ENCODE results near the gene NFASC.

The NFASC gene

GRCh38 chr1:204976646-204977045 is 106.0 kb downstream of the NFASC start:
- no peak overlapping the region for H3K27ac Mint-ChIP-seq
- no peak overlapping the region for H3K4me3 Mint-ChIP-seq
- no peaks in the 10 kb centered on the region for H3K9me3 Mint-ChIP-seq
- H3K36me3 Mint-ChIP-seq (ENCODE audit: low read depth): no peaks in the 10 kb centered on the region
- no peaks in the 10 kb centered on the region for H3K4me1 Mint-ChIP-seq (ENCODE audit: low read depth)
- peaks cover 27% of the 10 kb centered on the region for H3K27me3 Mint-ChIP-seq
- no peak for DNase-seq

GRCh38 chr1:204977318-204977717 is 106.7 kb downstream of the NFASC start:
- H3K4me3 Mint-ChIP-seq: no peak overlapping the region
- H3K4me1 Mint-ChIP-seq (ENCODE audit: low read depth): no peaks in the 10 kb centered on the region
- H3K27ac Mint-ChIP-seq: no peak overlapping the region
- peaks cover 34% of the 10 kb centered on the region for H3K27me3 Mint-ChIP-seq
- H3K9me3 Mint-ChIP-seq: no peaks in the 10 kb centered on the region
- no peaks in the 10 kb centered on the region for H3K36me3 Mint-ChIP-seq (ENCODE audit: low read depth)
- DNase-seq: no peak

- H3K27ac Mint-ChIP-seq: no peak overlapping the region
- DNase-seq: no peak
- peaks cover 3% of the 10 kb centered on the region for H3K4me1 Mint-ChIP-seq (ENCODE audit: low read depth)
- no peaks in the 10 kb centered on the region for H3K36me3 Mint-ChIP-seq (ENCODE audit: low read depth)
- peaks cover 44% of the 10 kb centered on the region for H3K27me3 Mint-ChIP-seq
- H3K4me3 Mint-ChIP-seq: no peak overlapping the region
- no peaks in the 10 kb centered on the region for H3K9me3 Mint-ChIP-seq
Measured at GRCh38 chr1:204978782-204979181, 108.1 kb downstream of the NFASC start.

GRCh38 chr1:204979306-204979705 is 108.6 kb downstream of the NFASC start:
- Mint-ChIP-seq H3K27ac (no peak overlapping the region), H3K36me3 (ENCODE audit: low read depth) (no peaks in the 10 kb centered on the region), H3K4me3 (no peak overlapping the region), H3K9me3 (no peaks in the 10 kb centered on the region), H3K27me3 (peaks cover 45% of the 10 kb centered on the region), H3K4me1 (ENCODE audit: low read depth) (peaks cover 3% of the 10 kb centered on the region)
- DNase-seq: no peak

- Mint-ChIP-seq H3K36me3 (ENCODE audit: low read depth) (no peaks in the 10 kb centered on the region), H3K9me3 (no peaks in the 10 kb centered on the region), H3K4me1 (ENCODE audit: low read depth) (peaks cover 3% of the 10 kb centered on the region), H3K27me3 (peaks cover 41% of the 10 kb centered on the region), H3K27ac (no peak overlapping the region), H3K4me3 (no peak overlapping the region)
- DNase-seq: no peak
Measured at GRCh38 chr1:204979891-204980649, 109.4 kb downstream of the NFASC start.

- Mint-ChIP-seq H3K4me1 (ENCODE audit: low read depth) (peaks cover 3% of the 10 kb centered on the region), H3K4me3 (no peak overlapping the region), H3K9me3 (no peaks in the 10 kb centered on the region), H3K27me3 (peaks cover 41% of the 10 kb centered on the region), H3K27ac (no peak overlapping the region), H3K36me3 (ENCODE audit: low read depth) (no peaks in the 10 kb centered on the region)
- no peak for DNase-seq
Measured at GRCh38 chr1:204980840-204981405, 110.3 kb downstream of the NFASC start.

- H3K27ac Mint-ChIP-seq: no peak overlapping the region
- no peak overlapping the region for H3K4me3 Mint-ChIP-seq
- no peaks in the 10 kb centered on the region for H3K9me3 Mint-ChIP-seq
- H3K4me1 Mint-ChIP-seq (ENCODE audit: low read depth): peaks cover 3% of the 10 kb centered on the region
- no peak for DNase-seq
- H3K27me3 Mint-ChIP-seq: peaks cover 32% of the 10 kb centered on the region
- H3K36me3 Mint-ChIP-seq (ENCODE audit: low read depth): no peaks in the 10 kb centered on the region
Measured at GRCh38 chr1:204983136-204983535, 112.5 kb downstream of the NFASC start.

GRCh38 chr1:204983881-204984280 is 113.2 kb downstream of the NFASC start:
- no peak for DNase-seq
- no peak overlapping the region for H3K4me3 Mint-ChIP-seq
- no peak overlapping the region for H3K27ac Mint-ChIP-seq
- peaks cover 3% of the 10 kb centered on the region for H3K4me1 Mint-ChIP-seq (ENCODE audit: low read depth)
- no peaks in the 10 kb centered on the region for H3K36me3 Mint-ChIP-seq (ENCODE audit: low read depth)
- peaks cover 31% of the 10 kb centered on the region for H3K27me3 Mint-ChIP-seq
- no peaks in the 10 kb centered on the region for H3K9me3 Mint-ChIP-seq

- H3K4me3 Mint-ChIP-seq: no peak overlapping the region
- DNase-seq: no peak
- H3K27ac Mint-ChIP-seq: no peak overlapping the region
- peaks cover 31% of the 10 kb centered on the region for H3K27me3 Mint-ChIP-seq
- H3K36me3 Mint-ChIP-seq (ENCODE audit: low read depth): no peaks in the 10 kb centered on the region
- H3K4me1 Mint-ChIP-seq (ENCODE audit: low read depth): peaks cover 3% of the 10 kb centered on the region
- no peaks in the 10 kb centered on the region for H3K9me3 Mint-ChIP-seq
Measured at GRCh38 chr1:204984499-204984898, 113.8 kb downstream of the NFASC start.

- Mint-ChIP-seq H3K9me3 (no peaks in the 10 kb centered on the region), H3K36me3 (ENCODE audit: low read depth) (no peaks in the 10 kb centered on the region), H3K4me3 (no peak overlapping the region), H3K4me1 (ENCODE audit: low read depth) (peaks cover 3% of the 10 kb centered on the region), H3K27ac (no peak overlapping the region), H3K27me3 (peaks cover 25% of the 10 kb centered on the region)
- no peak for DNase-seq
Measured at GRCh38 chr1:204986181-204986580, 115.5 kb downstream of the NFASC start.

GRCh38 chr1:204987689-204988088 is 117.0 kb downstream of the NFASC start:
- peaks cover 12% of the 10 kb centered on the region for H3K4me1 Mint-ChIP-seq (ENCODE audit: low read depth)
- no peaks in the 10 kb centered on the region for H3K36me3 Mint-ChIP-seq (ENCODE audit: low read depth)
- H3K27ac Mint-ChIP-seq: no peak overlapping the region
- no peaks in the 10 kb centered on the region for H3K9me3 Mint-ChIP-seq
- H3K4me3 Mint-ChIP-seq: no peak overlapping the region
- DNase-seq: no peak
- H3K27me3 Mint-ChIP-seq: peaks cover 13% of the 10 kb centered on the region

GRCh38 chr1:204988196-204988595 is 117.5 kb downstream of the NFASC start:
- Mint-ChIP-seq H3K36me3 (ENCODE audit: low read depth) (no peaks in the 10 kb centered on the region), H3K4me1 (ENCODE audit: low read depth) (peaks cover 13% of the 10 kb centered on the region), H3K9me3 (no peaks in the 10 kb centered on the region), H3K27me3 (peaks cover 8% of the 10 kb centered on the region), H3K4me3 (no peak overlapping the region), H3K27ac (no peak overlapping the region)
- DNase-seq: no peak

GRCh38 chr1:204989266-204990058 is 118.8 kb downstream of the NFASC start:
- H3K27ac Mint-ChIP-seq: no peak overlapping the region
- peaks cover 15% of the 10 kb centered on the region for H3K4me1 Mint-ChIP-seq (ENCODE audit: low read depth)
- no peaks in the 10 kb centered on the region for H3K36me3 Mint-ChIP-seq (ENCODE audit: low read depth)
- DNase-seq: peak; percentile 72
- H3K4me3 Mint-ChIP-seq: no peak overlapping the region
- H3K27me3 Mint-ChIP-seq: no peaks in the 10 kb centered on the region
- H3K9me3 Mint-ChIP-seq: no peaks in the 10 kb centered on the region

- H3K4me1 Mint-ChIP-seq (ENCODE audit: low read depth): peaks cover 15% of the 10 kb centered on the region
- no peak for DNase-seq
- H3K27me3 Mint-ChIP-seq: no peaks in the 10 kb centered on the region
- H3K9me3 Mint-ChIP-seq: no peaks in the 10 kb centered on the region
- no peaks in the 10 kb centered on the region for H3K36me3 Mint-ChIP-seq (ENCODE audit: low read depth)
- H3K4me3 Mint-ChIP-seq: no peak overlapping the region
- H3K27ac Mint-ChIP-seq: no peak overlapping the region
Measured at GRCh38 chr1:204990059-204990664, 119.5 kb downstream of the NFASC start.
